HEK293 (cell line): ENCODE results near the gene COBL.

ENCODE experiments used
- CTCF ChIP-seq: fragments of 450-650 bp; formaldehyde crosslinking; IDR thresholded peaks from 2 replicates; pipeline ENCODE4 v1.5.1; 2016; ENCODE audit warnings: missing biosample characterization, missing genetic modification characterization
- HOXC10 ChIP-seq: sonication (generic); formaldehyde crosslinking; IDR thresholded peaks from 2 replicates; pipeline ENCODE4 v1.8.1; 2023; ENCODE audit warnings: mild to moderate bottlenecking, missing genetic modification reagents
- MZF1 ChIP-seq: fragments of 450-650 bp; formaldehyde crosslinking; IDR thresholded peaks from 2 replicates; pipeline ENCODE4 v1.5.1; 2017; ENCODE audit warnings: missing biosample characterization, missing genetic modification characterization, borderline replicate concordance
- ZBTB21 ChIP-seq: fragments of 450-650 bp; formaldehyde crosslinking; IDR thresholded peaks from 2 replicates; pipeline ENCODE4 v1.5.1; 2017; ENCODE audit warnings: missing biosample characterization, missing genetic modification characterization
- ZNF138 ChIP-seq: fragments of 450-650 bp; formaldehyde crosslinking; IDR thresholded peaks from 2 replicates; pipeline ENCODE4 v1.5.1; 2016; ENCODE audit warnings: missing biosample characterization, missing genetic modification characterization, borderline replicate concordance
- ZNF211 ChIP-seq: fragments of 450-650 bp; formaldehyde crosslinking; IDR thresholded peaks from 2 replicates; pipeline ENCODE4 v1.5.1; 2016; ENCODE audit warnings: low read depth, missing biosample characterization, missing genetic modification characterization
- ZNF350 ChIP-seq: fragments of 450-650 bp; formaldehyde crosslinking; IDR thresholded peaks from 2 replicates; pipeline ENCODE4 v1.5.0; 2017; ENCODE audit warnings: missing biosample characterization, mild to moderate bottlenecking, missing genetic modification characterization
- TF ChIP-seq, protein P1 (sequence below): fragments of 450-650 bp; formaldehyde crosslinking; IDR thresholded peaks from 2 replicates; pipeline ENCODE4 v1.5.1; 2016; ENCODE audit warnings: missing biosample characterization, missing genetic modification characterization
- TF ChIP-seq, protein P2 (sequence below): fragments of 450-650 bp; formaldehyde crosslinking; IDR thresholded peaks from 2 replicates; pipeline ENCODE4 v1.5.1; 2016; ENCODE audit warnings: missing biosample characterization, missing genetic modification characterization, low read depth

DNA sequence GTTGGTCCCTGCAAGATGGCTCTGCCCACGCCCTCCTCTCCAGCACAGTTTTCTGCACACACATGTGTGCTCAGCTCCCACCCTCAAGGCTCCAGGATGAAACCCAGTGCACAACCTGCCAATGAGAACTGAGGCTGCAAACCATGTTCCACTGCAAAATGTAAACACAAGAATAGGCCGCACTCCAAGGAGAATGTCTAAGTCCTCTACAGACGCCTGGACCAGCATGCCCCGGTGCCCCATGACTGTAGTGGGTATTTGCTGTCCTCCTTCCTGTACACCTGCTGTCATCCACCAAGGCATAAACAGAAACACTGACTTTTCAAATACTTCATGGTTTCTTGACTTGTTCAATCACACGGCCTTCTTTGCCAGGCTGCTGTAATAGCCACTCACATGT, 72.6 kb downstream of the COBL start:
- TF ChIP-seq, protein P1, sequence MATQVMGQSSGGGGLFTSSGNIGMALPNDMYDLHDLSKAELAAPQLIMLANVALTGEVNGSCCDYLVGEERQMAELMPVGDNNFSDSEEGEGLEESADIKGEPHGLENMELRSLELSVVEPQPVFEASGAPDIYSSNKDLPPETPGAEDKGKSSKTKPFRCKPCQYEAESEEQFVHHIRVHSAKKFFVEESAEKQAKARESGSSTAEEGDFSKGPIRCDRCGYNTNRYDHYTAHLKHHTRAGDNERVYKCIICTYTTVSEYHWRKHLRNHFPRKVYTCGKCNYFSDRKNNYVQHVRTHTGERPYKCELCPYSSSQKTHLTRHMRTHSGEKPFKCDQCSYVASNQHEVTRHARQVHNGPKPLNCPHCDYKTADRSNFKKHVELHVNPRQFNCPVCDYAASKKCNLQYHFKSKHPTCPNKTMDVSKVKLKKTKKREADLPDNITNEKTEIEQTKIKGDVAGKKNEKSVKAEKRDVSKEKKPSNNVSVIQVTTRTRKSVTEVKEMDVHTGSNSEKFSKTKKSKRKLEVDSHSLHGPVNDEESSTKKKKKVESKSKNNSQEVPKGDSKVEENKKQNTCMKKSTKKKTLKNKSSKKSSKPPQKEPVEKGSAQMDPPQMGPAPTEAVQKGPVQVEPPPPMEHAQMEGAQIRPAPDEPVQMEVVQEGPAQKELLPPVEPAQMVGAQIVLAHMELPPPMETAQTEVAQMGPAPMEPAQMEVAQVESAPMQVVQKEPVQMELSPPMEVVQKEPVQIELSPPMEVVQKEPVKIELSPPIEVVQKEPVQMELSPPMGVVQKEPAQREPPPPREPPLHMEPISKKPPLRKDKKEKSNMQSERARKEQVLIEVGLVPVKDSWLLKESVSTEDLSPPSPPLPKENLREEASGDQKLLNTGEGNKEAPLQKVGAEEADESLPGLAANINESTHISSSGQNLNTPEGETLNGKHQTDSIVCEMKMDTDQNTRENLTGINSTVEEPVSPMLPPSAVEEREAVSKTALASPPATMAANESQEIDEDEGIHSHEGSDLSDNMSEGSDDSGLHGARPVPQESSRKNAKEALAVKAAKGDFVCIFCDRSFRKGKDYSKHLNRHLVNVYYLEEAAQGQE (tag by site-specific recombination) = no peak
- TF ChIP-seq, protein P2, sequence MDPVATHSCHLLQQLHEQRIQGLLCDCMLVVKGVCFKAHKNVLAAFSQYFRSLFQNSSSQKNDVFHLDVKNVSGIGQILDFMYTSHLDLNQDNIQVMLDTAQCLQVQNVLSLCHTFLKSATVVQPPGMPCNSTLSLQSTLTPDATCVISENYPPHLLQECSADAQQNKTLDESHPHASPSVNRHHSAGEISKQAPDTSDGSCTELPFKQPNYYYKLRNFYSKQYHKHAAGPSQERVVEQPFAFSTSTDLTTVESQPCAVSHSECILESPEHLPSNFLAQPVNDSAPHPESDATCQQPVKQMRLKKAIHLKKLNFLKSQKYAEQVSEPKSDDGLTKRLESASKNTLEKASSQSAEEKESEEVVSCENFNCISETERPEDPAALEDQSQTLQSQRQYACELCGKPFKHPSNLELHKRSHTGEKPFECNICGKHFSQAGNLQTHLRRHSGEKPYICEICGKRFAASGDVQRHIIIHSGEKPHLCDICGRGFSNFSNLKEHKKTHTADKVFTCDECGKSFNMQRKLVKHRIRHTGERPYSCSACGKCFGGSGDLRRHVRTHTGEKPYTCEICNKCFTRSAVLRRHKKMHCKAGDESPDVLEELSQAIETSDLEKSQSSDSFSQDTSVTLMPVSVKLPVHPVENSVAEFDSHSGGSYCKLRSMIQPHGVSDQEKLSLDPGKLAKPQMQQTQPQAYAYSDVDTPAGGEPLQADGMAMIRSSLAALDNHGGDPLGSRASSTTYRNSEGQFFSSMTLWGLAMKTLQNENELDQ (tag by site-specific recombination) = no peak
- TF ChIP-seq CTCF (no peak), ZNF138 (tag by site-specific recombination) (no peak), MZF1 (tag by site-specific recombination) (no peak), ZBTB21 (no peak), ZNF350 (tag by site-specific recombination) (no peak), ZNF211 (tag by site-specific recombination) (no peak), HOXC10 (CRISPR knock-in tag) (no peak)
